ENCODE data around the gene CAPN5.

Gene CAPN5

GRCh38 chr11:77174559-77174958, 107.8 kb downstream of the CAPN5 start:
- TF ChIP-seq, protein P1, sequence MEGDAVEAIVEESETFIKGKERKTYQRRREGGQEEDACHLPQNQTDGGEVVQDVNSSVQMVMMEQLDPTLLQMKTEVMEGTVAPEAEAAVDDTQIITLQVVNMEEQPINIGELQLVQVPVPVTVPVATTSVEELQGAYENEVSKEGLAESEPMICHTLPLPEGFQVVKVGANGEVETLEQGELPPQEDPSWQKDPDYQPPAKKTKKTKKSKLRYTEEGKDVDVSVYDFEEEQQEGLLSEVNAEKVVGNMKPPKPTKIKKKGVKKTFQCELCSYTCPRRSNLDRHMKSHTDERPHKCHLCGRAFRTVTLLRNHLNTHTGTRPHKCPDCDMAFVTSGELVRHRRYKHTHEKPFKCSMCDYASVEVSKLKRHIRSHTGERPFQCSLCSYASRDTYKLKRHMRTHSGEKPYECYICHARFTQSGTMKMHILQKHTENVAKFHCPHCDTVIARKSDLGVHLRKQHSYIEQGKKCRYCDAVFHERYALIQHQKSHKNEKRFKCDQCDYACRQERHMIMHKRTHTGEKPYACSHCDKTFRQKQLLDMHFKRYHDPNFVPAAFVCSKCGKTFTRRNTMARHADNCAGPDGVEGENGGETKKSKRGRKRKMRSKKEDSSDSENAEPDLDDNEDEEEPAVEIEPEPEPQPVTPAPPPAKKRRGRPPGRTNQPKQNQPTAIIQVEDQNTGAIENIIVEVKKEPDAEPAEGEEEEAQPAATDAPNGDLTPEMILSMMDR (conservative IDR thresholded peaks at IDR 0.05; ENCODE audit: low read depth, low read length): no peak
- DNase-seq (ENCODE audit: low read depth): no peak
- H3K4me3 ChIP-seq (ENCODE audit: low read length): no peak overlapping the region

DNA sequence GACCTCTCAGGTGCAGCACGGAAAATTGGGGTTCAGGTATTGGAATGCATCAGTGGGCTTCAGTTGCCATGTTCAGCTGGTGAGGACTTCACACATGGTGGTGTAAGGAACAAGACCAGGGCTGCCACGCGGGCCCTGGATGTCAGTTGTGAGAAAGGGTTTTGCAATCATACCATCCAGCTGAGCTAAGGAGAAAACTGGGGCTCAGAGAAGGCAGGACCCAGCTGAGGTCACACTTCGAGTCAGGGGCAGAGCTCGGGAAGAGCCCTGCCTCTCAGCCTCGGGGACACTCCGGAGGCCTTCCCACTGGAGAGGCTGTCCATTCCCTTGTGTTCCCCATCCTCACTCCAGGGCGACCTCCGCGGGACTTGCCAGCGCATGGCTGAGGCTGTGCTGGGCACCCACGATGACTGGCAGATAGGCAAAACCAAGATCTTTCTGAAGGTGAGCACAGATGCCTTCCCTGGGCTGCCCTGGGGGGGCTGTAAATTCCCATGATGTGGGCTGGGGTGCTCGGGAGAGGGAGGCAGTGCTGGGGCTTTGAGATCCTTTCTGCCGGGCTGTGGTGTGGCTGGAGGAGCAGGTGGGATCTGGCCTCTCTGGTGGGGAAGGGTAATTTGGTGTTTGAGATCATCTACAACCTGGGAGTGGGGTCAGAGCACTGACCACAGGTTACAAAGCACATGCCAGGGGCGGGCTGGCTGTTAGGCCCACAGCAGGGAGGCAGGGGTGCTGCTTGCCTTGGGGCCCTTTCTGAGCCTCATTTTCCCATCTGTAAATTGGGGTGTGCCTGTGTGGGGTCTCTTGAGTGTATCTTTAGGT, 108.5 kb downstream of the CAPN5 start:
- TF ChIP-seq, protein P1 (conservative IDR thresholded peaks at IDR 0.05; ENCODE audit: low read depth, low read length): no peak
- no peak overlapping the region for H3K4me3 ChIP-seq (ENCODE audit: low read length)
- no peak for DNase-seq (ENCODE audit: low read depth)
